Stimulated activated memory B cell treated with anti-CD40 and anti-IgM and Interleukin-4, amounts not matched to agents 10 μg/mL and 1 μg/mL and 100 μg/mL, for 72 hours (primary cell): Measurements from ENCODE around the gene ALDOC.

ENCODE experiments used
- ATAC-seq: fragments of 150-1000 bp; cut with Tn5 transposase; 2 replicates; pipeline ENCODE4 v1.10.0; 2021
- H3K27ac Mint-ChIP-seq: one replicate; pipeline ENCODE4 v1.8.0; 2022; ENCODE audit warnings: mild to moderate bottlenecking, mixed read lengths
- H3K27me3 Mint-ChIP-seq: one replicate; pipeline ENCODE4 v1.8.0; 2022; ENCODE audit warnings: mixed read lengths
- H3K36me3 Mint-ChIP-seq: one replicate; pipeline ENCODE4 v1.8.0; 2022; ENCODE audit warnings: mixed read lengths
- H3K4me1 Mint-ChIP-seq: one replicate; pipeline ENCODE4 v1.8.0; 2022; ENCODE audit warnings: mixed read lengths
- H3K4me3 Mint-ChIP-seq: one replicate; pipeline ENCODE4 v1.8.0; 2022; ENCODE audit warnings: mild to moderate bottlenecking, moderate library complexity, mixed read lengths
- H3K9me3 Mint-ChIP-seq: one replicate; pipeline ENCODE4 v1.8.0; 2022; ENCODE audit warnings: mixed read lengths

The ALDOC gene

GRCh38 chr17:28549236-28550132 is 27.2 kb downstream of the ALDOC start:
- peak; percentile 86 for ATAC-seq
- Mint-ChIP-seq H3K4me1 (peaks cover 80% of the 10 kb centered on the region), H3K4me3 (peak overlapping the region; percentile 15), H3K27me3 (no peaks in the 10 kb centered on the region), H3K36me3 (peaks cover 26% of the 10 kb centered on the region), H3K9me3 (no peaks in the 10 kb centered on the region), H3K27ac (peak overlapping the region; percentile 86)

DNA sequence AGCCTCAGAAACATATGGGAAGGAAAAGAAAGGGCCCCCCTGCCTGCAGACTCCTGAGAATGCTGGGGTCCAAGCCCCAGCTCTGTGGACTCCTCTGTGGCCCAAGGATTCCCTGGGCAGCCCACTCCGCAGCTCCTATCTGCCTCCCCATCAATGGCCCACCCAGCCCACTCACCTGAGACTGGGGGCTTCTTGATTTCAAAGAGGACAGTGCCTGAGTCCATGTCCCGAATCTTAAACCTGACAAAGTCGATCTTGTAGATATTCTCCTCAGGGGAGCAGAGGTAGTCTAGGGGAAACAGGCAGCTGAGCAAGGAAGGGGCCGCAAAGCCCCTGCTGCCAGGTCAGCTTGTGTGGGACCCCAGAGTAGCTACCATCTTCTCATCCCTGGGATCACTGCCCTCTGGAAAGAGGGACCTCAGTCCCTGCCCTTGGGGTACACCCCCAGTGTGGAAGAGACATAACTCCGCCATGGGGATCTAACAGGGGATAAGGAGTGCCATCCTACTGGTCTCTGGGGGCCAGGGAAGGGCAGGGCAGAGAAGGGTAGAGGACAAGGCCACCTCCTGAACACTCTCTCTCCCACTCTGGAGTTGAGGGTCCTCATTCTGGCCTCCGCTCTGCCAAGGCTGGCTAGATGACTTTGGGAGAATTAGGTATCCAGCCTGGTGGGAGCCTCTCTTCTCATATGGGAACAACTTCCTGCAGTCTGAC is 28.1 kb downstream of the ALDOC start:
- Mint-ChIP-seq H3K36me3 (peaks cover 18% of the 10 kb centered on the region), H3K4me1 (peaks cover 83% of the 10 kb centered on the region), H3K27me3 (no peaks in the 10 kb centered on the region), H3K9me3 (no peaks in the 10 kb centered on the region), H3K4me3 (peak overlapping the region; percentile 38), H3K27ac (peak overlapping the region; percentile 86)
- ATAC-seq = no peak

DNA sequence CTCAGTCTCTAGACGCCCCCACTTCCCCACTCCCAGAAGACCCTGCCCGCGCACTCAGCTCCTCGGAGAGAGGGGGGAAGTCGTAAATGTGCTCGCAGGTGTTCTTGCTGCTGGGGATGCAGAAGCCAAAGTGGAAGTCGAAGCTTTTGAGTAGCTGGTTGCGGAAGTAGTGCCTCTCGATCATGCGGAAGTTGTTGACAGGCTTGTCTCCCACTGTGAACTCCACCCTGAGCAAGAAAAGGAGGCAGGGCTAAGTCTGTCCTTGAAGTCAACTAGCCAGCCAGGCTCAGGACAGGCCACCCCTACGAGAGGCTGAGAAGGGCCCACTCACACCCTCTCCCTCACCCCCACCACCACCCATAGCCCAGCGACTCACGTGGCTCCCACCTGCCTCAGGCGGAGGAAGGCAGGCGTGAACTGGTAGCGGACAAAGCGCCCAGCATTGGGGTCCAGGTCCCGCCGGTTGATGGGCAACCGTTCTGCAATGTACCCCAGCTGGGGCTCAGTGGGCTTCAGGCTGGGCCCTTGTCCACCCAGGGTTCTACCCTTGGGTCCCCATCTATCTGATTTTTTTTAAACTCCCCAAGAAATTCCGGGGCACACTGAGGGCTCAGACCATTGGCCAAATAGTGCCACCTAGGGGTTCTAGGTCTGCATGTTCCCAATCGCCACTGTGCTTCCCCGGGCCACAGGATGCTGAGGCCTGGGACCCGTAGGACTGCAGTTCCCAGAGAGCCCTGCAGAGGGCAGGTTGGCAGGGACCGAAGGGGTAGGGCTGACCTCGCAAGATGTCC is 28.9 kb downstream of the ALDOC start:
- Mint-ChIP-seq H3K9me3 (no peaks in the 10 kb centered on the region), H3K36me3 (peaks cover 11% of the 10 kb centered on the region), H3K27ac (peak overlapping the region; percentile 86), H3K4me3 (peak overlapping the region; percentile 38), H3K27me3 (no peaks in the 10 kb centered on the region), H3K4me1 (peaks cover 82% of the 10 kb centered on the region)
- ATAC-seq = peak; percentile 64

- peaks cover 9% of the 10 kb centered on the region for H3K36me3 Mint-ChIP-seq
- ATAC-seq = no peak
- H3K9me3 Mint-ChIP-seq = no peaks in the 10 kb centered on the region
- H3K4me1 Mint-ChIP-seq = peaks cover 78% of the 10 kb centered on the region
- no peaks in the 10 kb centered on the region for H3K27me3 Mint-ChIP-seq
- peak overlapping the region; percentile 86 for H3K27ac Mint-ChIP-seq
- H3K4me3 Mint-ChIP-seq = peak overlapping the region; percentile 38
These were observed 29.5 kb downstream of the ALDOC start for GRCh38 chr17:28547096-28547622.

GRCh38 chr17:28545787-28546415 is 30.8 kb downstream of the ALDOC start:
- Mint-ChIP-seq H3K4me3 (no peak overlapping the region), H3K9me3 (no peaks in the 10 kb centered on the region), H3K4me1 (peaks cover 65% of the 10 kb centered on the region), H3K36me3 (peaks cover 4% of the 10 kb centered on the region), H3K27me3 (no peaks in the 10 kb centered on the region), H3K27ac (peak overlapping the region; percentile 8)
- no peak for ATAC-seq

DNA sequence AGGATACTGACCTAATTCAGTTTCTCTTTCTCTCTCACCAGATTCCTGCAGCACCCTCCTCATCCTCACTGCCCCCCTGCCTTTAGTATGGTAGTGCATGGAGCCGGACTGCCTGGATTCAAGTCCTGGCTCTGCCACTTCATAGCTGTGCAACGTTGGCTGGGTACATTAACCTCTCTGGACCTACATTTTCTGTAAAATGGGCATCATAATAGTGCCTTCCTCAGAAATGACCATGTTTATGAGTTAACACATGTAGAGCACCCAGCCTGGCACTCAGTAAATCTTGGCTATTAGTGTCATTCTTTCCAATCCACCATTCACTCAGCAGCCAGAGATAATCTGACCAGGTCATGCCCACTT is 31.6 kb downstream of the ALDOC start:
- no peaks in the 10 kb centered on the region for H3K9me3 Mint-ChIP-seq
- H3K4me3 Mint-ChIP-seq = no peak overlapping the region
- H3K4me1 Mint-ChIP-seq = peaks cover 57% of the 10 kb centered on the region
- H3K36me3 Mint-ChIP-seq = peaks cover 4% of the 10 kb centered on the region
- H3K27ac Mint-ChIP-seq = no peak overlapping the region
- no peaks in the 10 kb centered on the region for H3K27me3 Mint-ChIP-seq
- no peak for ATAC-seq

GRCh38 chr17:28544402-28545140 is 32.1 kb downstream of the ALDOC start:
- Mint-ChIP-seq H3K4me1 (peaks cover 52% of the 10 kb centered on the region), H3K27ac (no peak overlapping the region), H3K36me3 (peaks cover 4% of the 10 kb centered on the region), H3K27me3 (no peaks in the 10 kb centered on the region), H3K9me3 (no peaks in the 10 kb centered on the region), H3K4me3 (no peak overlapping the region)
- no peak for ATAC-seq

DNA sequence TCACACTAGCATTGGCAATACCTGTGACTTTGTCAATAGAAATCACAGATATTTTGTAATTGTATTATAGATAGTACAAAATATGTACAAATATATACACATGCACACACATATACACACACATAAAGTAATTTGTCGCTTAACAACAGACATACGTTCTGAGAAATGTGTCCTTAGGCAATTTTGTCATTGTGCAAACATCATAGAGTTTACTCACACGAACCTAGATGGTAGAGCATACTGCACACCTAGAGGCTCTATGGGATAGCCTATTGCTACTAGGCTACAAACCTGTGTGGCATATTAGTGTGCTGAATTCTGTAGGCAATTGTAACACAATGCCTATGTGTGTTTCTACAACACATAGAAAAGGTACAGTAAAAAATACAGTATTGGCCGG is 35.3 kb downstream of the ALDOC start:
- peaks cover 4% of the 10 kb centered on the region for H3K36me3 Mint-ChIP-seq
- H3K27me3 Mint-ChIP-seq = no peaks in the 10 kb centered on the region
- H3K4me3 Mint-ChIP-seq = no peak overlapping the region
- no peaks in the 10 kb centered on the region for H3K9me3 Mint-ChIP-seq
- H3K4me1 Mint-ChIP-seq = peaks cover 28% of the 10 kb centered on the region
- no peak for ATAC-seq
- H3K27ac Mint-ChIP-seq = no peak overlapping the region

DNA sequence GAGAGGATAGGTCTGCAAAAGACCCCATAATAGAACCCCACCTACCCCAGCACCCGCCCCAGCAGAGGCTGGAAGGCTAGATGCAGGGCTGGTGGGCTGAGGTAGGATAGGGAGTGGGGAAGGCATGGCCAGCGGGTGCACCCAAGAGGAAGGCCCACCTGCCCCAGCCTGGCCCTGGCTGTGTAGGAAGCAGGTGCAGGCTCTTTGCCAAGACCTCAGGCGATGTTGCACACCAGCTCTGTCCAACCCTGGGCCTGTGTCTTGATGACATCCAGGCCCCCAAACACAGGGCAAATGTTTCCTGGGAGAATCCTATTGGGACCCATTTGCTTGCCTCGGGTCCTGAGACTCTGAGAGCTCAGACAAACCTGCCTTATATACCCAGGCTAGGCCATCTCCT is 36.5 kb downstream of the ALDOC start:
- no peak overlapping the region for H3K4me3 Mint-ChIP-seq
- no peaks in the 10 kb centered on the region for H3K27me3 Mint-ChIP-seq
- no peak overlapping the region for H3K27ac Mint-ChIP-seq
- no peaks in the 10 kb centered on the region for H3K36me3 Mint-ChIP-seq
- ATAC-seq = no peak
- H3K4me1 Mint-ChIP-seq = peaks cover 23% of the 10 kb centered on the region
- H3K9me3 Mint-ChIP-seq = no peaks in the 10 kb centered on the region

DNA sequence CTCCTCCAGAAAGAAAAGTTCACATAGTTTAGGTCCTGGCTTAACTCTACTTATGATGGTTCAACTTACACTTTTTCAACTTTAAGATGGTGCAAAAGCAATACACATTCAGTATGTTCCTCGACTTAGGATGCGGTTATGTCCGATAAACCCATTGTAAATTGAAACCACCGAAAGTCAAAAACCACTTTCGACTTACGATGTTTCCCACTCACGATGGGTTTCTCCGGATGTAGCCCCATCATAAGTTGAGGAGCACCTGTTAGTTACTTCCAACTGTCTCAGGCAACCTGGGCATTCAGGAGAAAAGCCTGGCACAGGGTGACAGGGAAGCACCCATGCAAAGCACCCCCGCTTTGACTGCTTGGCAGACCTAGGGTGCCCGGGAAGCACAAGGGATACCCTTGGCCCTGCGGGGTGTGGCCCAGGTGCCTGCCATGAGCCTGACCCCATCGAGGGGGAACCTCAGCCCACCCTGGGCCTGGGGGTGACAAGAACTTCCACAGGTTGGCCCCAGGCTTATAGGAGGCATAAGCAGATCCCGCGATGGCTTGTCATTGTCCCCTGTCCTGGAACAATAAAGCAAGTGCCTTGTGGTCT is 38.3 kb downstream of the ALDOC start:
- Mint-ChIP-seq H3K9me3 (no peaks in the 10 kb centered on the region), H3K27ac (no peak overlapping the region), H3K4me3 (no peak overlapping the region), H3K4me1 (peaks cover 4% of the 10 kb centered on the region), H3K27me3 (no peaks in the 10 kb centered on the region), H3K36me3 (no peaks in the 10 kb centered on the region)
- ATAC-seq = no peak

GRCh38 chr17:28537219-28537610 is 39.5 kb downstream of the ALDOC start:
- Mint-ChIP-seq H3K27ac (no peak overlapping the region), H3K9me3 (no peaks in the 10 kb centered on the region), H3K27me3 (no peaks in the 10 kb centered on the region), H3K4me1 (no peaks in the 10 kb centered on the region), H3K4me3 (no peak overlapping the region), H3K36me3 (no peaks in the 10 kb centered on the region)
- no peak for ATAC-seq

DNA sequence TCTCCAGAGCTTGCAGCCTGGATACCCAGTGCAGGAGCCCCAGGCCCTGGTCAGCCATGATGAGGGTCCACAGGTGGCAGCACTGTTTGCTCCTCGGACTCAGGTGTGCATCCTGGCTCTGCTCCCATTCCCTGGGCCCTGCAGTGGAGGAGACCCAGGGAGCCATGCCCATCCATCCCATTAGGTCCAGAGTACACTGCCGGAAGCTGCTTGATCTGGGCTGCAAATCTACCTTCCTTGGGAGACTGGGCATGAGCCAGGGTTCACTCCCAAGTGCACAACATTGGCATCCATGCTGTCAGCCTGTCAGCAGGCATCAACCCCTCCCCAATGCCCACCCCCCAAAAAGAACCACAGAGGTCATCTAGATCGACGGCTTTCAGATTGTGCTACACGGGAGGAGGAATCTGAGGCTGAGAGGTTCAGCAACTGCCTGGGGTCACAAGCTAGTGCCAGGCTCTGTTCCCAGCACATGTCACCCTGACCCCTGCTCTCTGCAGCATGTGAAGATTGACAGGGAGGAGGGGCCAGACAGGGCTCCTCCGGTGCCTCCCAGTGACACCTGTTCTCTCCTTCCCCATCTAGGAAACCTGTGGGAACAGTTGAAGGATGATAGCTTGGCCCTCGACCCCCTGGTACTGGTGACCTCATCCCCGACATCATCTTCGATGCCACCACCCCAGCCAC is 40.0 kb downstream of the ALDOC start:
- no peaks in the 10 kb centered on the region for H3K27me3 Mint-ChIP-seq
- no peak overlapping the region for H3K4me3 Mint-ChIP-seq
- no peak for ATAC-seq

DNA sequence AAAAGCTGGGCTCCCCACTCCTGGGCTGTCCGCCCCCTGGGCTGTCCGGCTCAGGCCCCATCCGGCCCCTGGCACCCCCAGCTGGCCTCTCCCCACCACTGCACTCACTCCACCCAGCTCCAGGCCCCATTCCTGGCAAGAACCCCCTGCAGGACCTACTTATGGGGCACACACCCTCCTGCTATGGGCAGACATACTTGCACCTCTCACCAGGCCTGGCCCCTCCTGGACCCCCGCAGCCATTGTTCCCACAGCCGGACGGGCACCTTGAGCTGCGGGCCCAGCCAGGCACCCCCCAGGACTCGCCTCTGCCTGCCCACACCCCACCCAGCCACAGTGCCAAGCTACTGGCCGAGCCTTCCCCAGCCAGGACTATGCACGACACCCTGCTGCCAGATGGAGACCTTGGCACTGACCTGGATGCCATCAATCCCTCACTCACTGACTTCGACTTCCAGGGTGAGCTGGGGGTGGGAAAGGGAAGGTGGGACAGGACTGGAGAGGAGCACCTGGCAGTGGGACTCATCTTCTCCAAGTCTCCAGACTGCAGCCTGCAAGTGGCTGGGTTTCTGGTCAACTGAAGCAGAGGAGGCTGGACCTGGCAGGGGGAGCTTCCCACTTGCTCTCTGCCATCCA is 41.8 kb downstream of the ALDOC start:
- Mint-ChIP-seq H3K27ac (no peak overlapping the region), H3K4me3 (no peak overlapping the region), H3K4me1 (no peaks in the 10 kb centered on the region), H3K36me3 (no peaks in the 10 kb centered on the region), H3K9me3 (no peaks in the 10 kb centered on the region), H3K27me3 (no peaks in the 10 kb centered on the region)
- no peak for ATAC-seq

More for the DNA sequence above, 40.0 kb downstream of the ALDOC start:
- Mint-ChIP-seq H3K9me3 (no peaks in the 10 kb centered on the region), H3K27ac (no peak overlapping the region), H3K4me1 (no peaks in the 10 kb centered on the region), H3K36me3 (no peaks in the 10 kb centered on the region)
